GM21737 (cell line): Measurements from ENCODE around the gene DLGAP4.
"Not testable (repeated sequence)": the region's sequence is repeated elsewhere in the genome, so short reads cannot be mapped to it uniquely, and the experiment has no call there.

Source experiments
- ATAC-seq: cut with Tn5 transposase; IDR thresholded peaks from one replicate; pipeline ENCODE4 v1.9.1; 2021; ENCODE audit warnings: mild to moderate bottlenecking, moderate library complexity; ENCODE audit not compliant: unreplicated experiment

DLGAP4 gene

DNA sequence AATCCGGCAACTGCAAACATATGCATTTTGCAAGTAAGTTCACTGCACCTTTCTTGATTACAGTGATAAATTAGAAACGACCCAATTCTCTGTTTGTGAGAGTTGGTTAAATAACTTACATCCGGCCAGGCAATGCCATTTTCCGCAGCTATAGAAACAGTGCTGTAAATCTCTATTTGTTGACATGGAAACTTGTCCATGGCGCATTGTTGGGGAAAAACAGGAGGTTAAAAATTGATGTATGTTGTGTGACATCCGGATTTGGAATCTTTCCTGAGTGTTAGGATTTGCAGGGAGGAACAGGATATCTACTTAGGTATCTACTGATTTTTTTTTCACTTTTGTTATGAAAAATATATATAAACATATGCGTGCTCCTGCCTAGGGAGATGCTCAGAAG, 66.5 kb downstream of the DLGAP4 start:
- no peak for ATAC-seq

DNA sequence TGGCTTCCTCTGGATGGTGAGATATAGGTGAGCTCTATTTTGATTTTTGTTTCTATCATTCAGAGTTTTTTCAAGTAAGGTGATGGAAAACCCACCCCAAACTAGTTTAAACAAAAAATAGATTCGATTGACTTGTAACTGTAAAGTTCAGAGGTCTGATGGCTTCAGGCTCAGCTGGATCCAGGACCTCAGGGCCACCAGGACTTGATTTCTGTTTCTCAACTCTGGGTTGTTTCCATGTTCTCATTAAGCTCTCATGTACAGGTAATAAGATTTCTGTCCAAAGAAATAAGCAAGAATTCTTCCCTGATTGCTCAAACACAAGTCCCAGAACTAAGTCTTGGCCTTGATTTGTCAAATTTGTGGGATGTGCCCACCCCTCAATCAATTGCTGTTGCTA, 67.0 kb downstream of the DLGAP4 start:
- ATAC-seq = no peak

GRCh38 chr20:36374995-36375394, 68.9 kb downstream of the DLGAP4 start:
- no peak for ATAC-seq

GRCh38 chr20:36377348-36378326, 71.5 kb downstream of the DLGAP4 start:
- ATAC-seq = no peak

- ATAC-seq = no peak
Observed at GRCh38 chr20:36378686-36379085, 72.5 kb downstream of the DLGAP4 start.

- not testable (repeated sequence) for ATAC-seq
Observed at GRCh38 chr20:36379914-36380313, 73.8 kb downstream of the DLGAP4 start.

GRCh38 chr20:36384022-36384619, 78.0 kb downstream of the DLGAP4 start:
- ATAC-seq = no peak

- no peak for ATAC-seq
Observed at GRCh38 chr20:36385503-36385902, 79.4 kb downstream of the DLGAP4 start.

GRCh38 chr20:36386236-36386635, 80.1 kb downstream of the DLGAP4 start:
- no peak for ATAC-seq

- ATAC-seq = no peak
Observed at GRCh38 chr20:36390269-36390668, 84.1 kb downstream of the DLGAP4 start.

GRCh38 chr20:36390719-36391415, 84.7 kb downstream of the DLGAP4 start:
- no peak for ATAC-seq

GRCh38 chr20:36391456-36391855, 85.3 kb downstream of the DLGAP4 start:
- ATAC-seq = no peak

DNA sequence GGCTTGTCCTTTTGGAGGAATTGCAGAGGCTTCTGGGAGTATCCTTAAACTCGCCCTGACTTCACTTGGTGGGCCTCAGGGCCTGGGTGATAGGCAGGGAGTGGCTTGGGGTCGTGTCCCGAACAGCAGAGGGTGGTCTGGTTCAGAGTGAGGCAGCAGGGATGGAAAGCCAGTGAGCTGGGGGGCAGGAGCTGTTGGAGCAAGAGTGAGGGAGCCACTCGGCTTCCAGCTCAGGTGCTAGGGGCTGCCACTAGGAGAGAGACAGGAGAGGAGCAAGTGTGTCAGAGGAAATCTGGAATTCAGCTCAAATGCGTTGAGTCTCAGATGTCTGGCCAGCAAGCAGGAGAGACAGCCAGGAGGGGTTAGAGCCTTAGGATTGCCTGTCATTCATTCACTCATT, 85.8 kb downstream of the DLGAP4 start:
- no peak for ATAC-seq

GRCh38 chr20:36392989-36393388, 86.8 kb downstream of the DLGAP4 start:
- no peak for ATAC-seq

DNA sequence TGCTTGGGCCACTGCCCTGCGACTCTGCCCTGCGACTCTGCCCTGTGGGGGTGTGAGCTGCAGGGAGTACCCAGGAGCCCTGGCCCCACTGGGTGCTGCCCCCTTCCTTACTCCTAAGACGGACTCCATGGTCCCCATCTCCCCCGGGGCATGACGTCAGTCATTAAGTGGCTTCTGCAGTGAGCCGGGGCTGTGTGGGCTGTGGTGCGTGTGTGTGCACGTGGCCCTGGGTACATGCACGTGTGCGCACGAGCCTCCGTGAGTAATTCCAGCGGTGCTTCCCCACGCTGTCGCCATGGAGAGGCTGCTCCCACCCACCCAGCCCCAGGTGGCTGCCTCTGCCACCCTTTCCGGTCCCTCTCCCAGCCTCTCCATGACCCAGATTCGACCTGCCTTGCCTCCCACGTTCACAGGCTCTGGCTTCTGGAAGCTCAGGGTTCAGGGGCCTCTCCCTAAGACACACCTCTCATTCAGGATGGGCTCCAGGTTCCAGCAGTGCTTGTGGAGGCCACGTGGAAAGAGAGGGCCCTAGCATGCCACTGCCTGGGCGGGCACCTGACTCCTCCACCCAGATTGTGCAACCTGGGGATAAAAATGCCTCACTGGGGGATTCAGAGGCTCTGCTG, 88.3 kb downstream of the DLGAP4 start:
- ATAC-seq = no peak

- no peak for ATAC-seq
Observed at GRCh38 chr20:36396340-36396739, 90.2 kb downstream of the DLGAP4 start.

DNA sequence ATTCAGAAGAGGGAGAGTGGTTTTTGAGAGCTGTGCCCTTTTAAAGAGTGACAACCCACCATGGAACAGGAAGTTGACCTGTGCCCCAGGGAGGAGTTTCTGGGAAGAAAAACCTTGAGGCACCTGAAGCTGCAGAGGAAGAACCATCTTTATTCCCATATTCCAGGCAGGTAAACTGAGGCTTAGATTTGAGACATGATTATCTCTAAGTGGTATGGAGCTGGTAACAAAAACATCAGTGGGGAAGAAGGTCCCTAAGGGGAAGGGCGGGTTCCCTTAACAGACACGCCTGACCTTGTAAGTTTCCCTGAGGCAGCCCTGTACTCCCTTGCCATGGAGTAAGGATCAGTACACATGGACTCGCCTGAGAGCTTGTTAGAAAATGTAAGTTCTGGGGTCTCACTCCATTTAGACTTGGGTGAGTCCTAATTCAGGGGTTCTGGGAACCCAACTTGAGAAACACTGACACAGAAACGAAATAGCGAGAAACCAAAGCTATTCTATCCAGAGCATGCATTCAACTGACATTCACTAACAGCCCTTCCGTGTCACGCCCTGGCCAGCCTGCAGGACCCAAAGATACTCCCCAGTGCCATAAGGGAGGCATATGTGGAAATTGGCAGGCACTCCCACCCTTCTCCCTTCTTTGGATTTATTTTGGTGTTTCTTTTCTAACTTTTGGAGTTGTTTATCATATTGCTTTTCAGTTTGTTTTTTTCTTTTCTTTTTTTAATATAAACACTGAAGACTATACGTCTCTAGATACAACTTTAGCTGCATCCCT, 90.9 kb downstream of the DLGAP4 start:
- ATAC-seq = no peak

DNA sequence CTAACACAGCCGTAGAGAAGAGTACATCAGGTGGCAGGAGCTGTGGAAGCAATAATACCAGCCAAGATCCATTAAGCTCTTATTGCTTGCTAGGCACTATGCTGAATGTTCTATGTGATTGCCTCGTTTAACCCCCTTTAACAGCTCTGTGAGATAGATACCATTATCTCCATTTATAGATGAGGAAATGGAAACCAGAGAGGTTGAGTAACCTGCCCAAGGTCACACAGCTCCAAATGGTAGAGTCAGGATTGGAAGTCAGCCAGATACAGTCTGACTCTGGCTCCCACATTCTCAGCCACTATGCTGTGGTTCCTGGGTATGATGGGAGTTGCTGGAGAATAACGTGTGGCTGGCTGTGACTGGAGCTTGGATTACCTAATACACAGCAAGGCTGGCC, 92.4 kb downstream of the DLGAP4 start:
- no peak for ATAC-seq

DNA sequence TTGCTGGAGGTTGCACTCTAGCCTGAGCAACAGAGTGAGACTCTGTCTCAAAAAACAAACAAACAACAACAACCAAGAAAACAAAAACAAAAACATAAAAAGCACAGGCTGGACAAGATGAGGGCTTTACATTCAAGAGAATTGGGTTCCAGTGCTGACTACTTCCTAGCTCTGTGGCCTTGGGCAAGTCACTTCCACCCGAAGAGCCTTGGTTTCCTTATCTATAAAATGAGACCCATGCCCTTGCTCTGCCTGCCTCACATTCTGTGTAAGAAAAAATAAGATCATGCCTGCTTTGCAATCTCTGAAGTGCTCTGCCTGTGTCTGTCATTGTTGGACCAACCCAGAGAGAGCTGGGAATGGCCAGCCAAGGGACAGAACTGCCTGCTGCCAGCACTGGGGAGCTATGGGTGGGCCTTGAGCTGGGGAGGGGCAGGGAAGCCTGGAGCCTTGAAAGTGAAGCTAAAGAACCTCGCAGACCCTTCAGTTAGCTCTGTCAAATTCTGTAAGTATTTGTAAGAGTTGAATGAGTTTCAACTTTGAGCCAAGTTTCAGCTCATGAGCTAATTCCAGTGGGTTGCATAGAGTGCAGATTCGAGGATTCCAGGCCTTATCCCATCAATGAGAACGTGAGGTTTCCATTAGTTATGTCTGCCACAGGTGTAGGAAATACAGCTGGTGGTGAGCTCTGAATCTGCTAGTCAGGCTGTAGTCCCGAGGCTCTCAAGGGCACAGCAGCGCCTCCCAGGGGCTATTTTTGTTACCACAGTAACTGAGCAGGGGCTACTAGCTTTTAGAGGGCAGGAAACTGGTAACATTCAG, 93.2 kb downstream of the DLGAP4 start:
- no peak for ATAC-seq
